Left ventricle myocardium inferior (tissue), 1 donor: ENCODE results near the gene HAUS3. TPM values are rescaled to one million over a fixed set of nuclear protein-coding genes. Genes with fewer than 3 reads are reported as not detected.

ENCODE experiments used
- DNase-seq: peaks from one replicate; pipeline ENCODE4 v3.0.0-alpha.2; 2020
- H3K27ac ChIP-seq: fragments of 200-600 bp; replicated peaks from 2 replicates; pipeline ENCODE4 v1.8.0; 2021
- H3K27me3 ChIP-seq: fragments of 200-600 bp; 2 replicates; pipeline ENCODE4 v1.8.0; 2021; ENCODE audit warnings: low read depth
- H3K36me3 ChIP-seq: fragments of 200-600 bp; 2 replicates; pipeline ENCODE4 v1.8.0; 2021
- H3K4me1 ChIP-seq: fragments of 200-600 bp; 2 replicates; pipeline ENCODE4 v1.8.0; 2021
- H3K4me3 ChIP-seq: fragments of 200-600 bp; 2 replicates; pipeline ENCODE4 v1.8.0; 2021; ENCODE audit warnings: mild to moderate bottlenecking, moderate library complexity
- H3K9me3 ChIP-seq: fragments of 200-600 bp; replicated peaks from 2 replicates; pipeline ENCODE4 v1.8.0; 2021
- intact Hi-C: fragments of 100-400 bp; cut with micrococcal nuclease; formaldehyde crosslinking; loops from one replicate; pipeline ENCODE4 v1.11.0; 2022
- total RNA-seq: library from RNA; stranded (reverse); fragmentation: NEBNext Ultra II Directional; extraction: Animal tissue kit (Norgen Biotek cat#: 25700); gene quantifications from one replicate; pipeline ENCODE4 v1.2.1, GENCODE V29; 2021
- TF ChIP-seq, protein P1 (sequence below): fragments of 200-600 bp; IDR thresholded peaks from 2 replicates; pipeline ENCODE4 v1.8.0; 2021; ENCODE audit warnings: antibody characterized with exemption, mild to moderate bottlenecking, borderline replicate concordance
- donor health status: DM: no; HTN: yes; CAD: no; lungs with severe emphysema.

The HAUS3 gene
- total RNA-seq, 1 donor from 2014 or later, result 6.4 TPM

DNA sequence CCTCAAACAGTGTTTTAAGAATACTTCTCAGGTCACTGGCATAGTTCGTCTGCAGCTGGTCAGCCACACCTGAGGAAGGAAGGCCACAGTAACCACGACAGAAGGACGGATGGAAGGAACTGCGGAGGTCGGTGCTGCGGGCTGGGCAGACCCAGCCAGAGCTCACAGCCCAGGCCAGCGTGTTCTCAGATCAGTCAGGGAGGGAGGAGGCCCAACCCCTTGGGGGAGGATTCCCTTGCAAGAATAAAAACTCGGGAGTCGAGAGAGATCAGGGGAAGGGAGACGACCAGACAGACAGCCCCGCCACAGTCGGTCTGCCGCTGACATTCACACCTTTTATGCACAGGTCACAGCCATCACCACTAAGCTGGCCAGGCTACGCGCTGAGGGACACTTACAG is 31.3 kb upstream of the HAUS3 start:
- TF ChIP-seq, protein P1, sequence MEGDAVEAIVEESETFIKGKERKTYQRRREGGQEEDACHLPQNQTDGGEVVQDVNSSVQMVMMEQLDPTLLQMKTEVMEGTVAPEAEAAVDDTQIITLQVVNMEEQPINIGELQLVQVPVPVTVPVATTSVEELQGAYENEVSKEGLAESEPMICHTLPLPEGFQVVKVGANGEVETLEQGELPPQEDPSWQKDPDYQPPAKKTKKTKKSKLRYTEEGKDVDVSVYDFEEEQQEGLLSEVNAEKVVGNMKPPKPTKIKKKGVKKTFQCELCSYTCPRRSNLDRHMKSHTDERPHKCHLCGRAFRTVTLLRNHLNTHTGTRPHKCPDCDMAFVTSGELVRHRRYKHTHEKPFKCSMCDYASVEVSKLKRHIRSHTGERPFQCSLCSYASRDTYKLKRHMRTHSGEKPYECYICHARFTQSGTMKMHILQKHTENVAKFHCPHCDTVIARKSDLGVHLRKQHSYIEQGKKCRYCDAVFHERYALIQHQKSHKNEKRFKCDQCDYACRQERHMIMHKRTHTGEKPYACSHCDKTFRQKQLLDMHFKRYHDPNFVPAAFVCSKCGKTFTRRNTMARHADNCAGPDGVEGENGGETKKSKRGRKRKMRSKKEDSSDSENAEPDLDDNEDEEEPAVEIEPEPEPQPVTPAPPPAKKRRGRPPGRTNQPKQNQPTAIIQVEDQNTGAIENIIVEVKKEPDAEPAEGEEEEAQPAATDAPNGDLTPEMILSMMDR, result no peak
- Histone ChIP-seq H3K9me3 (no peaks in the 10 kb centered on the region), H3K27me3 (no peaks in the 10 kb centered on the region), H3K27ac (no peak overlapping the region), H3K4me3 (no peak overlapping the region), H3K4me1 (peaks cover 15% of the 10 kb centered on the region), H3K36me3 (peaks cover 6% of the 10 kb centered on the region)
- intact Hi-C loops, result no loop called here
- DNase-seq, result no peak

GRCh38 chr4:2272828-2273120 is 30.9 kb upstream of the HAUS3 start:
- no peak overlapping the region for H3K4me3 ChIP-seq
- no peaks in the 10 kb centered on the region for H3K9me3 ChIP-seq
- peaks cover 15% of the 10 kb centered on the region for H3K4me1 ChIP-seq
- intact Hi-C loops, result no loop called here
- TF ChIP-seq, protein P1, result no peak
- no peak overlapping the region for H3K27ac ChIP-seq
- no peaks in the 10 kb centered on the region for H3K27me3 ChIP-seq
- peaks cover 6% of the 10 kb centered on the region for H3K36me3 ChIP-seq
- no peak for DNase-seq

DNA sequence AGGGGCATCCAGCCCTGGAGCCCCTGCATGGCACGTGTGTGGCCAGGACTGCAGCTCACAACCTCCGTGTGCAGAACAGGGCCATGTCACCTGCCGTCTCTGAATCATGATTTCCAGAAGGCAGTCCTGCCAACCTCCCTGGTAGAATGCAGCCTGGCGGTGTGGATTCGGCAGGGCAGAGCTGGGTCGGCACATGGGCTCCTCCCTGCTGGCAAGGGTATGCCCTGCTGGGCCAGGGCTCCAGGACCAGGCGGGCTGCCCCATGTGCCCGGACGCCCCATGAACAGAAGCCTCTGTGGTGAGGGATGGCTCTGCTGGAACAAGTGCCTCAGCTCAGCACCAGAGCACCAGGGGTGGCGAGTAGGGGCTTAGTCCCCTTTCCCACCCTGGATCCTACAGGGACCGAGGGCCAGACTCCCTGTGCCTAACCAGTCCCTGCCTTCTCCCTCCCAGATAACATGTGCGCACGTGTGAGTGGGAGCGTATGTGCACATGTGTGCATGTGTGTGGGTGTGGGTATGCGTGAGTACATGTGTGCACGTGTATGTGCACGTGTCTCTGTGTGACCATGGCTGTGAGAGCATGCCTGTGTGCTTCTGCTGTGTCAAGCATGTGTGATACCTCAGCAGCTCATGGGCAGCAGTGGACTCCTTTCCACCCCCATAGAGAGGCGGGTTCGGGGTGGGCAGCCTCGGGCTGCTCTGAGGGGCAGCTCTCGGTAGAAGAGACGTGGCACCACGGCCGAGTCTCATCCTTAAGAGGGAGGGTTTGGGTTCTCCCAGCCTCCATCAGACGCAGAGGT is 30.3 kb upstream of the HAUS3 start:
- no peak overlapping the region for H3K27ac ChIP-seq
- no peak for DNase-seq
- intact Hi-C loops, result no loop called here

DNA sequence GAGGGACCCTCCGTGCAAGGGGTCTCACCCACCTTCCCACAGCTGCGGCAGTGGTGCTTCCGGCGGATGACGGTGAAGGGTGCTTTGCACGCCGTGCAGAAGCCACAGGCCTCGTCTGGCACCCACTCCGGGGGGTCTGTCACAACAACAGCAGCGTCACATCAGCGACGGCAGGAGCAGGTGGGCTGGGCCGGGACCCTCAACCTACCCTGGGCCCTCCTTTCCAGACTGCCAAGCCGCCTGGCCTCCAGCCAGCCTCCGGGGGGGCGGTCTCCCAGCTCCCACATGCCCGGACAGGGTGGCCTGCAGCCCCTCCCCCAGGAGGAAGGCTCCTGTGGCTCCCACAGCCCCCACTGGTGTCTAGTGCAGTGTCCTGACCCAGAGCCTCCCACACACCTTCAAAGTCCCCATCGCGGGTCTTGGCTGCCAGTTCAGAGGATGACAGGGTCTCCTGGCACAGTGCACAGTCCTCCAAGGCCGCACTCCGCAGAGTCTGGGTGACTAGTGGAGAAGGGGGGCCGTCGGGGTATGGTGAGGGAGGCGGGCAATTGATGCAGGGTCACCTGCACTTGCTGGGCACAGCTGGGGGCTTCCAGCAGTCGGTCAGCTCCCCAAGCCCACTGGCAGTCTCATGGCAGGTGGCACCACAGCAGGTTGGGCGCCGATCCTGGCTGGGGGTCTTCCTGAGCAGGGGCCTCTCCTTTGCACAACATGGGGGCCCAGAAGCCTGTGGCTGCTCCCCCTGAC is 29.5 kb upstream of the HAUS3 start:
- H3K4me1 ChIP-seq, result peaks cover 26% of the 10 kb centered on the region
- H3K4me3 ChIP-seq, result no peak overlapping the region
- TF ChIP-seq, protein P1, result no peak
- no peak for DNase-seq
- no peak overlapping the region for H3K27ac ChIP-seq
- intact Hi-C loops, result no loop called here
- H3K36me3 ChIP-seq, result peaks cover 6% of the 10 kb centered on the region
- no peaks in the 10 kb centered on the region for H3K27me3 ChIP-seq
- H3K9me3 ChIP-seq, result no peaks in the 10 kb centered on the region

More for the DNA sequence above, 30.3 kb upstream of the HAUS3 start:
- H3K4me1 ChIP-seq, result peaks cover 18% of the 10 kb centered on the region
- peaks cover 6% of the 10 kb centered on the region for H3K36me3 ChIP-seq
- TF ChIP-seq, protein P1, result no peak
- H3K27me3 ChIP-seq, result no peaks in the 10 kb centered on the region
- H3K9me3 ChIP-seq, result no peaks in the 10 kb centered on the region
- H3K4me3 ChIP-seq, result no peak overlapping the region

GRCh38 chr4:2270341-2271165 is 28.6 kb upstream of the HAUS3 start:
- no peak overlapping the region for H3K27ac ChIP-seq

More at GRCh38 chr4:2270341-2271165, 28.6 kb upstream of the HAUS3 start:
- H3K4me1 ChIP-seq, result peaks cover 35% of the 10 kb centered on the region
- no peak overlapping the region for H3K4me3 ChIP-seq
- TF ChIP-seq, protein P1, result no peak
- no peak for DNase-seq
- peaks cover 6% of the 10 kb centered on the region for H3K36me3 ChIP-seq
- no peaks in the 10 kb centered on the region for H3K27me3 ChIP-seq
- intact Hi-C loops, result no loop called here
- no peaks in the 10 kb centered on the region for H3K9me3 ChIP-seq
